ENCODE data around the gene TFB1M.

Gene TFB1M

DNA sequence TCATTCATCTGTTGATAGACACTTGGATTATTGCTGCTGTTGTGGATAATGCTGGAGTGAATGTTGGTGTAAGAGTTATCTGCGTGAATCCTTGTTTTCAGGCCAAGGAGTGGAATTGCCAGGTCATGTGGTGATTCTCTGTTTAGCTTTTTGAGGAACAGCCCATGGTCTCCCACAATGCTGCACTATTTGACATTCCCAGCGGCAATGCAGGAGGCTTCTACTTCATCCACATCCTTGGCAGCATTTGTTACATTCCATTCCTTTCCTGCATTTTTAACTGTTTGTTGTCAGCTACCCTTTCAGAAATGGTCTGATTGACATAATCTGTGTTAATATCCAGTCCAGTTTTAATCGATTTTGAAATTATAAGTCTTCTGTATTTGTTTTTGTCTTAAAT is 102.2 kb downstream of the TFB1M start:
- H3K27me3 ChIP-seq (ENCODE audit: control insufficient read depth, insufficient read depth, low read length): no peaks in the 10 kb centered on the region
- H3K36me3 ChIP-seq (ENCODE audit: control insufficient read depth, insufficient read depth, low read length): peaks cover 2% of the 10 kb centered on the region
- no peaks in the 10 kb centered on the region for H3K9me3 ChIP-seq (ENCODE audit: control insufficient read depth, insufficient read depth, low read length)
- H3K9ac ChIP-seq (ENCODE audit: low read depth, low read length): no peak overlapping the region
- H3K4me3 ChIP-seq (ENCODE audit: low read depth, low read length): no peak overlapping the region
- peaks cover 2% of the 10 kb centered on the region for H3K4me1 ChIP-seq (ENCODE audit: control insufficient read depth, insufficient read depth, low read length)

- no peaks in the 10 kb centered on the region for H3K36me3 ChIP-seq (ENCODE audit: control insufficient read depth, insufficient read depth, low read length)
- no peak overlapping the region for H3K9ac ChIP-seq (ENCODE audit: low read depth, low read length)
- no peaks in the 10 kb centered on the region for H3K4me1 ChIP-seq (ENCODE audit: control insufficient read depth, insufficient read depth, low read length)
- H3K9me3 ChIP-seq (ENCODE audit: control insufficient read depth, insufficient read depth, low read length): no peaks in the 10 kb centered on the region
- H3K27me3 ChIP-seq (ENCODE audit: control insufficient read depth, insufficient read depth, low read length): no peaks in the 10 kb centered on the region
- H3K4me3 ChIP-seq (ENCODE audit: low read depth, low read length): no peak overlapping the region
Measured at GRCh38 chr6:155207223-155207622, 107.1 kb downstream of the TFB1M start.
